Naive thymus-derived CD4-positive, alpha-beta T cell (primary cell): ENCODE results near the gene MIA2. TPM values are rescaled to one million over a fixed set of nuclear protein-coding genes. Genes with fewer than 3 reads are reported as not detected.
A peak's percentile ranks its signal among the peaks of the same experiment; 100 is the strongest.
"Not testable (repeated sequence)": the region's sequence is repeated elsewhere in the genome, so short reads cannot be mapped to it uniquely, and the experiment has no call there.

Source experiments
- ATAC-seq: fragments of 150-1000 bp; cut with Tn5 transposase; 2 replicates; pipeline ENCODE4 v1.10.0; 2021; ENCODE audit warnings: mild to moderate bottlenecking, moderate library complexity
- CTCF ChIA-PET: fragments of 350-600 bp; sonication (Branson Sonifier 250); formaldehyde crosslinking; loops from one replicate; lab custom pipeline; 2021; ENCODE audit warnings: antibody characterized with exemption; lab: Charles Lee
- POLR2A ChIA-PET: fragments of 350-600 bp; sonication (Branson Sonifier 250); formaldehyde crosslinking; loops from one replicate; lab custom pipeline; 2021; ENCODE audit warnings: antibody characterized with exemption, inconsistent platforms; lab: Charles Lee
- DNase-seq, 9 donors: peaks; one replicate each; pipeline versions ENCODE4 v3.0.0 to v3.0.0-alpha.2; 2020 to 2022; ENCODE audit warnings: mixed read lengths in 1 of 9
- H3K27ac ChIP-seq: one replicate; pipeline ENCODE4 v1.7.0; 2013; ENCODE audit warnings: mild to moderate bottlenecking, low read depth, low read length, moderate library complexity
- H3K27me3 ChIP-seq, 2 donors: one replicate each; pipeline ENCODE4 v1.7.0; 2013; ENCODE audit warnings: low read length in 2 of 2, mild to moderate bottlenecking in 2 of 2, moderate library complexity in 2 of 2; ENCODE audit not compliant: control insufficient read depth in 2 of 2, insufficient read depth in 2 of 2
- H3K36me3 ChIP-seq, 3 experiments: 1 replicate in 2 of 3; 2 replicates in 1 of 3; pipeline ENCODE4 v1.7.0; 2013; ENCODE audit warnings: low read length in 3 of 3, mild to moderate bottlenecking in 3 of 3, moderate library complexity in 1 of 3; ENCODE audit not compliant: insufficient read depth in 3 of 3, control insufficient read depth in 2 of 3
- H3K4me1 ChIP-seq, 2 donors: one replicate each; pipeline ENCODE4 v1.7.0; 2013; ENCODE audit warnings: low read length in 2 of 2, mild to moderate bottlenecking in 2 of 2, moderate library complexity in 1 of 2; ENCODE audit not compliant: control insufficient read depth in 2 of 2, insufficient read depth in 2 of 2
- H3K4me3 ChIP-seq: 2 replicates; pipeline ENCODE4 v1.7.0; 2013; ENCODE audit warnings: mild to moderate bottlenecking, low read length
- H3K9me3 ChIP-seq, 3 experiments: 1 replicate in 2 of 3; 2 replicates in 1 of 3; pipeline ENCODE4 v1.7.0; 2013; ENCODE audit warnings: low read length in 3 of 3; ENCODE audit not compliant: control insufficient read depth in 2 of 3
- H3K27ac Mint-ChIP-seq, 9 donors: one replicate each; pipeline ENCODE4 v1.8.0; 2020 to 2022; ENCODE audit warnings: mixed read lengths in 9 of 9, mild to moderate bottlenecking in 8 of 9, moderate library complexity in 5 of 9, inconsistent platforms in 2 of 9
- H3K27me3 Mint-ChIP-seq, 5 donors: one replicate each; pipeline ENCODE4 v1.8.0; 2021 to 2022; ENCODE audit warnings: mixed read lengths in 5 of 5, mild to moderate bottlenecking in 1 of 5
- H3K36me3 Mint-ChIP-seq, 5 donors: one replicate each; pipeline ENCODE4 v1.8.0; 2020 to 2022; ENCODE audit warnings: mixed read lengths in 5 of 5, mild to moderate bottlenecking in 3 of 5, inconsistent platforms in 1 of 5
- H3K4me1 Mint-ChIP-seq, 7 donors: one replicate each; pipeline ENCODE4 v1.8.0; 2020 to 2022; ENCODE audit warnings: mixed read lengths in 7 of 7, mild to moderate bottlenecking in 3 of 7, inconsistent platforms in 1 of 7
- H3K4me3 Mint-ChIP-seq, 10 donors: one replicate each; pipeline ENCODE4 v1.8.0; 2020 to 2022; ENCODE audit warnings: mild to moderate bottlenecking in 10 of 10, mixed read lengths in 10 of 10, moderate library complexity in 6 of 10, inconsistent platforms in 2 of 10
- H3K9me3 Mint-ChIP-seq, 11 donors: one replicate each; pipeline ENCODE4 v1.8.0; 2020 to 2022; ENCODE audit warnings: mixed read lengths in 11 of 11, mild to moderate bottlenecking in 4 of 11, inconsistent platforms in 1 of 11, moderate library complexity in 1 of 11
- intact Hi-C, 2 donors: fragments of 100-400 bp; cut with micrococcal nuclease; formaldehyde crosslinking; loops; one replicate each; pipeline ENCODE4 v1.15.1; 2023
- polyA plus RNA-seq, 2 donors: library from polyadenylated mRNA; unstranded; fragments of 300-500 nt; fragmentation: Illumina TruSeq; gene quantifications; one replicate each; pipeline ENCODE4 v1.2.3, GENCODE V29; 2021
- total RNA-seq, 6 experiments: library from RNA in 5 of 6; stranded (reverse) in 5 of 6; gene quantifications; 1 replicate in 5 of 6; 2 replicates in 1 of 6; pipeline ENCODE4 v1.2.3 and lab custom pipeline; 2021 to 2026

MIA2 gene
- total and polyA plus RNA-seq, 7 experiments from 2014 or later, result 18.4 to 30.6 (median 26.1) TPM

DNA sequence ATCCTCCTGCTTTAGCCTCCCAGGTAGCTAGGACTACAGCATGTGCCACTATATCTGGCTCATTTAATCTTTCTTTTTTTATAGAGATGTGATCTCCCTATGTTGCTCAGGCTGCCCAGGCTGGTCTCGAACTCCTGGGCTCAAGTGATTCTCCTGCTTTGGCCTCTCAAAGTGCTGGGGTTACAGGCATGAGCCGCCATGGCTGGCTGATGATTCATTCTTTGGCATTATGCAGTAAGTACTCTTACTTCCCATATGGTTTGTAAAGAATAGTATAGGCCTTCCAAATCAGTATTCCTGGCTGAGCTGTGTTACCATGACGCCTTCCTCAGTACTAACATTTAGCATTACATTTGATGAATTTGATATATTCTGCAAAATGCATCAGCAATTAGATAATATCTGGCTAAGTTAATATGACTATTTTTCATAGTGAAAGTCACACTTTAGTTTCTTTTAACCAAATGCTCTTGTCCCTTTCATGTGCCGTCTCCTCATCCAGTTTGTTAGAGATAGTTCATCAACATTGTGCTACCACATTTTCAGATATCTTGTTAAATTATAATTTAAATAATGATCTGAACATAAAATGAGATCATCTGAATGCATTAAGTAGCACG is 3.2 kb upstream of the MIA2 start:
- H3K4me1 Mint-ChIP-seq, result peaks cover 20 to 53% (median 36%) of the 10 kb centered on the region in 7 donors
- ATAC-seq (no peak), DNase-seq (no peak)
- peak overlapping the region in 6 of 9 donors; percentile 6 to 92 (median 36) for H3K27ac Mint-ChIP-seq
- H3K9me3 Mint-ChIP-seq, result no peaks in the 10 kb centered on the region
- Histone ChIP-seq H3K27ac (no peak overlapping the region), H3K4me1 (peaks cover 19 to 40% of the 10 kb centered on the region in 2 donors), H3K4me3 (no peak overlapping the region), H3K36me3 (no peaks in the 10 kb centered on the region), H3K27me3 (no peaks in the 10 kb centered on the region), H3K9me3 (no peaks in the 10 kb centered on the region)
- peak overlapping the region in 1 of 10 donors; percentile 6 for H3K4me3 Mint-ChIP-seq
- intact Hi-C loops, result loop anchor here (1.0 kb wide), 2 partner anchors 138 to 196 kb away; no protein-coding TSS in a partner anchor
- POLR2A ChIA-PET, result interaction anchor here (0.6 to 2.7 kb wide), 3 partner anchors 29 to 55 kb away, joined by 3 to 6 read pairs (median 3); partner anchors contain the start of gene PNN
- CTCF ChIA-PET, result interaction anchor here (0.6 to 1.8 kb wide), 3 partner anchors 197 to 238 kb away, joined by 4 to 7 read pairs (median 6); no protein-coding TSS in a partner anchor
- no peaks in the 10 kb centered on the region for H3K27me3 Mint-ChIP-seq
- H3K36me3 Mint-ChIP-seq, result peaks cover 0 to 6% (median 0%) of the 10 kb centered on the region in 5 donors

DNA sequence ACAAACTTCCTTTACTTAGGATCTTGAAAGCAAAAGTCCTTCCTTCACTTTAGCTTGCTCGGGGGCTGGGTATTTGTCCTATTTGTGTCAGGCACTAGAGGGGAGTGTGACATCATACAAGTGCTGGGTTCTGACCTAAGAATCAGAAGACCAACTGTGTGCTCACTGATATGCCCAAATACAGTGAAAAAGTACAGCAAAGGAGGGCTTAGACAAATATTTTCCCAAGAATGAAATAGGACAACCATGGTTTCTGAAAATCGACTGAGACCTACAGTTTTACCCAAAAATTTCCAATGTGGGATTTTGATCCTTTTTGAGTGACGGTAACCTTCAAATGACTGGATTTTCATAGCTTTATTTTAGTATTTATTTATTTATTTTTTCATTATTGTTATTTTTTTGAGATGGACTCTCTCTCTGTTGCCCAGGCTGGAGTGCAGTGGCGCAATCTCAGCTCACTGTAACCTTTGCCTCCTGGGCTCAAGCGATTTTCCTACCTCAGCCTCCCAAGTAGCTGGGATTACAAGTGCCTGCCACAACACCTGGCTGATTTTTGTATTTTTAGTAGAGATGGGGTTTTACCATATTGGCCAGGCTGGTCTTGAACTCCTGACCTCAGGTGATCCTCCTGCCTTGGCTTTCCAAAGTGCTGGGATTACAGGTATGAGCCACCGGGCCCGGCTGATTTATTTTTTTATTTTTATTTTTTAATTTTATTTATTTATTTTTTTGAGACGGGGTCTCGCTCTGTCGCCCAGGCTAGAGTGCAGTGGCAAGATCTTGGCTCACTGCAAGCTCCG is 1.8 kb upstream of the MIA2 start:
- peaks cover 19 to 40% of the 10 kb centered on the region in 2 donors for H3K4me1 ChIP-seq
- not testable (repeated sequence) for H3K36me3 Mint-ChIP-seq, H3K27me3 ChIP-seq, H3K9me3 ChIP-seq, H3K9me3 Mint-ChIP-seq, H3K4me3 ChIP-seq, H3K27me3 Mint-ChIP-seq, H3K27ac ChIP-seq, H3K36me3 ChIP-seq
- peak overlapping the region in 3 of 9 donors; percentile 16 to 74 (median 48) for H3K27ac Mint-ChIP-seq
- ATAC-seq (peak; percentile 65), DNase-seq (peak in 3 of 9 donors; percentile 7 to 25 (median 19))
- H3K4me1 Mint-ChIP-seq, result peaks cover 20 to 62% (median 37%) of the 10 kb centered on the region in 7 donors
- POLR2A ChIA-PET, result interaction anchor here (0.5 to 2.7 kb wide), 3 partner anchors 47 to 78 kb away, joined by 3 to 6 read pairs (median 3); partner anchors contain the start of gene PNN
- CTCF ChIA-PET, result interaction anchor here (0.7 to 1.8 kb wide), 4 partner anchors 192 to 240 kb away, joined by 3 to 7 read pairs (median 4); no protein-coding TSS in a partner anchor
- intact Hi-C loops, result loop anchor here (1.0 kb wide), 2 partner anchors 136 to 194 kb away; no protein-coding TSS in a partner anchor
- H3K4me3 Mint-ChIP-seq, result peak overlapping the region in 1 of 10 donors; percentile 58

DNA sequence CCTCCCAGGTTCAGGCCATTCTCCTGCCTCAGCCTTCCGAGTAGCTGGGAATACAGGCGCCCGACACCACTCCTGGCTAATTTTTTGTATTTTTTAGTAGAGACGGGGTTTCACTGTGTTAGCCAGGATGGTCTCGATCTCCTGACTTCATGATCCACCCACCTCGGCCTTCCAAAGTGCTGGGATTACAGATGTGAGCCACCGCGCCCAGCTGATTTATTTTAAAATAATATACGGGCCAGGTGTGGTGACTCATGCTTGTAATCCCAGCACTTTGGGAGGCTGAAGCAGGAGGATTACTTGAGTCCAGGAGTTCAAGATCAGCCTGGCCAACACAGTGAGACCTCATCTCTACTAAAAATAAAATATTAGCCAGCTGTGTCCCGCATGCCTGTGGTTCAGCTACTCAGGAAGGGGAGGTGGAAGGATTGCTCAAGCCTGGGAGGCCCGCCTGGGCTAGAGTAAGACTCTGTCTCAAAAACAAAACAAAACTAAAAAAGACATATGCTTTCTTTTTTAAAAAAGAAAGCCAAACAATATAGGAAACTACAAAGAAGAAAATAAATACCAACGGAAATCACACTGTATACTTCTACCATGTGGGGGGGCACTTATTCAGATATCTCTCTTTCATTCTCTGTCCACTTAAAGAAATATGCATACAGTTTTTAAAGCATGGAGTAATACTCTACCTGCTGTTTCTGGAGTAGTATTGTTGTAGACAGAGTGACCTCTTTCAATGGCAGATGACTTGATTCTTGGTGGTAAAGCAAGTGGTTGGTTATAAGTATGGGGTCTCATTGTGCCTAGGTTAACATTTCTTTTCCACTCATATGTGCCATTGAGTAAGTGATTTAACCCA is 930 bp upstream of the MIA2 start:
- POLR2A ChIA-PET, result interaction anchor here (2.7 kb wide), 1 partner anchor 57 kb away, joined by 6 read pairs; the partner anchor contains the start of gene PNN
- Mint-ChIP-seq H3K9me3 (no peaks in the 10 kb centered on the region), H3K27me3 (no peaks in the 10 kb centered on the region), H3K4me1 (peaks cover 20 to 60% (median 37%) of the 10 kb centered on the region in 7 donors), H3K4me3 (peak overlapping the region in 2 of 10 donors; percentile 20 to 26), H3K27ac (peak overlapping the region in 5 of 9 donors; percentile 36 to 77 (median 60)), H3K36me3 (peaks cover 0 to 6% (median 0%) of the 10 kb centered on the region in 5 donors)
- Histone ChIP-seq H3K4me1 (peaks cover 19 to 40% of the 10 kb centered on the region in 2 donors), H3K27ac (no peak overlapping the region), H3K36me3 (no peaks in the 10 kb centered on the region), H3K4me3 (no peak overlapping the region), H3K27me3 (no peaks in the 10 kb centered on the region), H3K9me3 (no peaks in the 10 kb centered on the region)
- intact Hi-C loops, result no loop called here
- DNase-seq, result peak in 1 of 9 donors; percentile 5
- ATAC-seq, result peak; percentile 47
- CTCF ChIA-PET, result interaction anchor here (0.7 to 1.8 kb wide), 2 partner anchors 194 to 239 kb away, joined by 3 to 7 read pairs; no protein-coding TSS in a partner anchor

DNA sequence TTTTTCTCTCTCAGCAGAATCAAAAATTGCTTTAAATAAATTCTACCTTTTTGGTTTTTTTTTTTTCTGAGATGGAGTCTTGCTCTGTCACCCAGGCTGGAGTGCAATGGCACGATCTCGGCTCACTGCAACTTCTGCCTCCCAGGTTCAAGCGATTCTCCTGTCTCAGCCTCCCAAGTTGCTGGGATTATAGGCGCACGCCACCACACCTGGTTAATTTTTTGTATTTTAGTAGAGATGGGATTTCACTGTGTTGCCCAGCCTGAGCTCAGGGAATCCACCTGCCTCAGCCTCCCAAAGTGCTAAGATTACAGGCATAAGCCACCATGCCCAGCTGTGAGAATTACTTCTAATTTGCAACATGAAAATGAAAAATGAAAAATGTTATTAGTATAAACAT is 1.3 kb downstream of the MIA2 start:
- H3K9me3 Mint-ChIP-seq, POLR2A ChIA-PET, DNase-seq, H3K27me3 ChIP-seq, H3K36me3 ChIP-seq, H3K36me3 Mint-ChIP-seq, ATAC-seq, H3K9me3 ChIP-seq, H3K27me3 Mint-ChIP-seq, intact Hi-C loops, H3K4me3 ChIP-seq, H3K27ac ChIP-seq, H3K4me3 Mint-ChIP-seq, H3K27ac Mint-ChIP-seq: not testable (repeated sequence)
- H3K4me1 Mint-ChIP-seq, result peaks cover under 1 to 38% (median 16%) of the 10 kb centered on the region in 7 donors
- peaks cover 0 to 22% of the 10 kb centered on the region in 2 donors for H3K4me1 ChIP-seq
- CTCF ChIA-PET, result interaction anchor here (0.7 kb wide), 1 partner anchor 32 kb away, joined by 4 read pairs; no protein-coding TSS in a partner anchor

DNA sequence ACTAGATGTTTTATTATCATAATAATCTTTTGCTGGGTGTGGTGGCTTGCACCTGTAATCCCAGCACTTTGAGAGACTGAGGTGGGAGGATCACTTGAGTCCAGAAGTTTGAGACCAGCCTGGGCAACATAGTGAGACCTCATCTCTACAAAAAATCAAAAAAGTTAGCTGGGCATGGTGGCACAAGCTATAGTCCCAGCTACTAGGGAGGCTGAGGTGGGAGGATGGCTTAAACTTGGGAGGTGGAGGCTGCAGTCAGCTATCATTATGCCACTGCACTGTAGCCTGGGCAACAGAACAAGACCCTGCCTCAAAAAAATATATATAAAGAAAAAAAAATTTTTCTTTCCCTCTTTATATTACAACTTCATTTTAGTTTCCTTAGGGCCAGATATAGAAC is 1.8 kb downstream of the MIA2 start:
- H3K4me3 ChIP-seq, H3K9me3 ChIP-seq, H3K27me3 ChIP-seq, ATAC-seq, H3K9me3 Mint-ChIP-seq, POLR2A ChIA-PET, H3K27ac ChIP-seq, H3K27ac Mint-ChIP-seq, DNase-seq, H3K36me3 Mint-ChIP-seq, H3K27me3 Mint-ChIP-seq, intact Hi-C loops, H3K36me3 ChIP-seq, H3K4me3 Mint-ChIP-seq: not testable (repeated sequence)
- H3K4me1 Mint-ChIP-seq, result peaks cover 0 to 36% (median 15%) of the 10 kb centered on the region in 7 donors
- CTCF ChIA-PET, result interaction anchor here (0.7 kb wide), 1 partner anchor 32 kb away, joined by 4 read pairs; no protein-coding TSS in a partner anchor
- H3K4me1 ChIP-seq, result peaks cover 0 to 22% of the 10 kb centered on the region in 2 donors

DNA sequence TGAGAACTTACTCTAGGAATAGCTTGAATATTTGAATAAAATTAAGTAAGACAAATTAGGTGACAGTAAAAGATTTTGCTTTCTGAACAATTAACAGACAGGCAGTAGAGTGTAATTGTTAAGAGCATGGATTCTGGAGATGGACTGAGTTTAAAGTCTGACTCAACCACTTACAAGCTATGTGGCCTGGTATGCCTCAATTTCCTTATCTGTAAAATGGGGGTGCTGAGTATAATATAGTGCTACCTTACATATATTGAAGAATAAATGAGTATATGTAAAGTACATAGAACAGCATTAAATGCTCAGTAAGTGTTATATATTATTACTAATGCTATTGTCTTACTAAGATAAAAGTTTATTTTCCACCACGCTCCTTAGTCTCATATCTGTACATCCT is 7.1 kb downstream of the MIA2 start:
- no peak for DNase-seq
- CTCF ChIA-PET, result no interaction called here
- peaks cover 0 to 11% (median 4%) of the 10 kb centered on the region in 7 donors for H3K4me1 Mint-ChIP-seq
- H3K27me3 ChIP-seq, result no peaks in the 10 kb centered on the region
- H3K36me3 ChIP-seq, result no peaks in the 10 kb centered on the region
- H3K4me3 ChIP-seq, result no peak overlapping the region
- no peak overlapping the region for H3K4me3 Mint-ChIP-seq
- intact Hi-C loops, result no loop called here
- ATAC-seq, result no peak
- H3K27ac ChIP-seq, result no peak overlapping the region
- POLR2A ChIA-PET, result no interaction called here
- H3K36me3 Mint-ChIP-seq, result no peaks in the 10 kb centered on the region
- H3K27ac Mint-ChIP-seq, result no peak overlapping the region
- H3K27me3 Mint-ChIP-seq, result no peaks in the 10 kb centered on the region
- H3K9me3 Mint-ChIP-seq, result no peaks in the 10 kb centered on the region
- H3K4me1 ChIP-seq, result no peaks in the 10 kb centered on the region
- H3K9me3 ChIP-seq, result no peaks in the 10 kb centered on the region
